Duodenal mucosa (tissue), 2 donors: Measurements from ENCODE around the gene MRC2.

ENCODE experiments used
- H3K27ac ChIP-seq: one replicate; pipeline ENCODE4 v1.7.0; 2013; ENCODE audit warnings: low read depth, low read length
- H3K27me3 ChIP-seq, 2 donors: one replicate each; pipeline ENCODE4 v1.7.0; 2013; ENCODE audit warnings: low read length in 2 of 2, control low read depth in 1 of 2; ENCODE audit not compliant: insufficient read depth in 2 of 2, control insufficient read depth in 1 of 2
- H3K36me3 ChIP-seq, 2 donors: one replicate each; pipeline ENCODE4 v1.7.0; 2013; ENCODE audit warnings: low read length in 2 of 2, control low read depth in 1 of 2; ENCODE audit not compliant: insufficient read depth in 2 of 2, control insufficient read depth in 1 of 2
- H3K4me1 ChIP-seq, 2 donors: one replicate each; pipeline ENCODE4 v1.7.0; 2013; ENCODE audit warnings: low read length in 2 of 2, control low read depth in 1 of 2; ENCODE audit not compliant: insufficient read depth in 2 of 2, control insufficient read depth in 1 of 2
- H3K4me3 ChIP-seq, 2 donors: one replicate each; pipeline ENCODE4 v1.7.0; 2013; ENCODE audit warnings: low read length in 2 of 2, low read depth in 1 of 2
- H3K9ac ChIP-seq, 2 donors: one replicate each; pipeline ENCODE4 v1.7.0; 2013; ENCODE audit warnings: low read length in 2 of 2, low read depth in 1 of 2
- H3K9me3 ChIP-seq, 2 donors: one replicate each; pipeline ENCODE4 v1.7.0; 2013; ENCODE audit warnings: low read length in 2 of 2, control low read depth in 1 of 2; ENCODE audit not compliant: control insufficient read depth in 1 of 2

MRC2 gene

DNA sequence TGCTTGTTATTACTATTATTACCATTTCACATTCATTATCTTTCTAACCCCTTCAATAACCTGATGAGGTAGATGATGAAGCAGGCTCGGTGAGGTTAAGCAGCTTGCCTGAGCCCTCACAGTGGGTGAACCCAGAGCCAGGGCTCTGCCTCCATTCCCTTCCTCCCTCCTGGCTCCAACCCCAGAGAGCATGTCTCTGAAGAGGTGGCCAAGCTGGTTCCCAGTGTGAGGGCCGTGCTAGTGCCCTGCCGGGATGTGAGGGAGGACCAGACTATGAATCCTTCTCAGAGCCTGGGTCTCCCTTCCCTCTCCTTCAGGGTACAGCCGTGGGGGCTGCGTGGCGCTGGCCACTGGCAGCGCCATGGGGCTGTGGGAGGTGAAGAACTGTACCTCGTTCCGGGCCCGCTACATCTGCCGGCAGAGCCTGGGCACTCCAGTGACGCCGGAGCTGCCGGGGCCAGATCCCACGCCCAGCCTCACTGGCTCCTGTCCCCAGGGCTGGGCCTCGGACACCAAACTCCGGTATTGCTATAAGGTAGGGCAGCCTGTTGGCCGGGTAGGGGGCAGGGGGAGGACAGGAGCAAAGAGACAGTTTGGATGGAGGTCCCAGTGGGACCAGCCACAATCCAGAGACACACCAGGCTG, 49.6 kb downstream of the MRC2 start:
- Histone ChIP-seq H3K36me3 (no peaks in the 10 kb centered on the region), H3K27ac (no peak overlapping the region), H3K4me3 (no peak overlapping the region), H3K27me3 (no peaks in the 10 kb centered on the region), H3K9ac (no peak overlapping the region), H3K9me3 (no peaks in the 10 kb centered on the region), H3K4me1 (no peaks in the 10 kb centered on the region)

DNA sequence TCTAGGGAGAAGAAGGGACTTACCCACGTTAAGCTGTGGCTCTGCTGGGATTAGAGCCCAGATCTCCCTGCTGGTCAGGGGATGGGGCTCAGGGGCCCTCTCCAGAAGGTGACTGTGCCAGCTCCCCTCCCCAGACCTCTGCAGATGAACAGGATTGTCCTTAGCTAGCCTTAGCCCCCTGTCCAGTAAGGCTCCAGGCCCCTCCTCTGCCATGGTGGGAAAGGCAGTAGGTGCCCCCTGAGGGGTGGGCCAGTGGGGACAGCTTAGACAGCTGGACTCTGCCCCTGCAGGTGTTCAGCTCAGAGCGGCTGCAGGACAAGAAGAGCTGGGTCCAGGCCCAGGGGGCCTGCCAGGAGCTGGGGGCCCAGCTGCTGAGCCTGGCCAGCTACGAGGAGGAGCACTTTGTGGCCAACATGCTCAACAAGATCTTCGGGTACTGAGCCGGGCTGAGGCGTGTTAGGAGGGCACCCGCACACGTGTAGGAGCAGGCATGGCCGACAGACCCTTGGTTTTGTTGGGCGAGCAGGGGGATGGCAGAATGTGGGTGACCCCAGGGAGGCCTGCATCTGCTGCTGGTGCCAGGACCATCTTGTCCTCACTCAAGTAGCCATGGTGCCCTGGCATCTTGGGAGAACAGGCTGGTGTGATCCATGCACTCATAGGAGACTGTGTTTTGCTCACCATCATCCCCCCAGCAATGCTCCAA, 50.9 kb downstream of the MRC2 start:
- Histone ChIP-seq H3K27me3 (no peaks in the 10 kb centered on the region), H3K9ac (no peak overlapping the region), H3K27ac (no peak overlapping the region), H3K4me1 (no peaks in the 10 kb centered on the region), H3K36me3 (no peaks in the 10 kb centered on the region), H3K9me3 (no peaks in the 10 kb centered on the region), H3K4me3 (no peak overlapping the region)

DNA sequence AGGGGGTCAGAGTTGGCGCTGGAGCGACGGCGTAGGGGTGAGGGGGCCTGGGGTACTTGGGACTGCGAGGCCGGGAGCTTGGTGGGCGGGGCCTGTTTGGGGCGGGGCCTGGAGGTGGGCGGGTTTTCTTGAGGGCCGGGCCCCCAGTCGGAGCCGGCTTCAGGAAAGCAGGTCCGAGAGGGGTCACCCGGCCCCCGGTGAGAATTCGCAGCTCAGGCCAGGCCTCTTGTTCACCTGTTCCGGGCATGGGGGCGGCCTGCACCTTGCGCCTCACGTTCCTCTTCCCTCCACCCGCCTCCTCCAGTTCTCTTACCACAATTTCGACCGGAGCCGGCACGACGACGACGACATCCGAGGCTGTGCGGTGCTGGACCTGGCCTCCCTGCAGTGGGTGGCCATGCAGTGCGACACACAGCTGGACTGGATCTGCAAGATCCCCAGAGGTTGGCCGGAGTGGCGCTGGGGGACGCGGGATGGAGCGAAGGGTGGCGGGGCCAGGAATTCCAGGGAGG, 52.5 kb downstream of the MRC2 start:
- no peaks in the 10 kb centered on the region for H3K4me1 ChIP-seq
- no peaks in the 10 kb centered on the region for H3K36me3 ChIP-seq
- H3K27me3 ChIP-seq: no peaks in the 10 kb centered on the region
- no peak overlapping the region for H3K27ac ChIP-seq
- H3K9ac ChIP-seq: no peak overlapping the region
- H3K4me3 ChIP-seq: no peak overlapping the region
- H3K9me3 ChIP-seq: no peaks in the 10 kb centered on the region

DNA sequence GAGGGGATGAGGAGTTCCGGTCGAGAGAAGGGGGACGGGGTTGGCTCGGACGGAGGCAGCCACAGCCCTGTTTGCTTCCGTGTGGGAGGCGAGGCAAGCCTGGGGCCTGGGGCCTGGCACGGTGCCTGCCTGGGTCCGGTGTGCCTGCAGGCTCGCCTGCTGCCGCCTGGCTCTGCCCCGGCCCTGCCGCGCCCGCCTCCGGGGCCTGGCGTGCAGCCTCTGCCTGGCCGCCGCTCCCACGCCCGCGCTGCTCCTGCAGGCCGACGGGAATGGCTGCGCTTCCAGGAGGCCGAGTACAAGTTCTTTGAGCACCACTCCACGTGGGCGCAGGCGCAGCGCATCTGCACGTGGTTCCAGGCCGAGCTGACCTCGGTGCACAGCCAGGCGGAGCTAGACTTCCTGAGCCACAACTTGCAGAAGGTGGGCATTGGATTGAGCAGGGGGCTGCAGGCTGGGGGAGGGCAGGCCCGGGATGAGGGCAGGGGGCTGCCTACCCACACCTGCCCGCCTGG, 53.1 kb downstream of the MRC2 start:
- no peaks in the 10 kb centered on the region for H3K9me3 ChIP-seq
- H3K36me3 ChIP-seq: no peaks in the 10 kb centered on the region
- H3K27ac ChIP-seq: no peak overlapping the region
- H3K9ac ChIP-seq: no peak overlapping the region
- no peaks in the 10 kb centered on the region for H3K27me3 ChIP-seq
- H3K4me3 ChIP-seq: no peak overlapping the region
- H3K4me1 ChIP-seq: no peaks in the 10 kb centered on the region

DNA sequence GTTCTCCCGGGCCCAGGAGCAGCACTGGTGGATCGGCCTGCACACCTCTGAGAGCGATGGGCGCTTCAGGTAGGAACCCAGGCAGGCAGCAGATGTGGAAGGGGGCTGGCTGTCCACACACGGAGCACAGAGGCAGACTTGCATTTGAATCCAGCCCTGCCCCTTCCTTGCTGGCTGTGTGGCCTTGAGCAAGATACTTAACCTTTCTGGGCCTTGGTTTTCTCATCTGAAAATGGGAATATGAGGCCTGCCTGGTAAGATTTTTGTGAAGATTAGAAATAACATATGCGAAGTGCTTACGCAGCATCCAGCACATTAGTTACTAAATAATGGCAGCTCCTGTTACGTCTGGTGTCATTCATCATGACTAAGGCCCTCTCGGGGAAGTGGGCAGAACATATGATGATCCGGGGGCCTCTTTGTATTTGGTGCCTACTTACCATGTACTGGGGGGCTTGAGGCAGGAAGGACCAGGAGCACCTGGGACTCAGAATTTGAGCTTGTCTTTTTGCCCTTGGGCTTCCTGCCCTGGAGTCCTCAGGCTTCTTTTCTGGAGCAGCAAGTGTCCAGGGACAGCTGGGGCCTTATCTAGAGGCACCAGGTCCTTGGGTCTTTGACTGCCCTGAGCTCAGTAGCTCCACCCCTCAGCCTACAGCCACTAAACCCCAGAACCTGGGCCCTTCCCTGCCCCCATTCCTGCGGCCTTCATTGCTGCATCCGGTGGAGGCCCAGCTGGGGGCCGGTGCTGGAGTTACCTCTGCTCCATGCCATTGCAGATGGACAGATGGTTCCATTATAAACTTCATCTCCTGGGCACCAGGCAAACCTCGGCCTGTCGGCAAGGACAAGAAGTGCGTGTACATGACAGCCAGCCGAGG, 53.8 kb downstream of the MRC2 start:
- no peaks in the 10 kb centered on the region for H3K9me3 ChIP-seq
- no peaks in the 10 kb centered on the region for H3K36me3 ChIP-seq
- no peaks in the 10 kb centered on the region for H3K4me1 ChIP-seq
- no peak overlapping the region for H3K9ac ChIP-seq
- H3K4me3 ChIP-seq: no peak overlapping the region
- H3K27me3 ChIP-seq: no peaks in the 10 kb centered on the region
- no peak overlapping the region for H3K27ac ChIP-seq

DNA sequence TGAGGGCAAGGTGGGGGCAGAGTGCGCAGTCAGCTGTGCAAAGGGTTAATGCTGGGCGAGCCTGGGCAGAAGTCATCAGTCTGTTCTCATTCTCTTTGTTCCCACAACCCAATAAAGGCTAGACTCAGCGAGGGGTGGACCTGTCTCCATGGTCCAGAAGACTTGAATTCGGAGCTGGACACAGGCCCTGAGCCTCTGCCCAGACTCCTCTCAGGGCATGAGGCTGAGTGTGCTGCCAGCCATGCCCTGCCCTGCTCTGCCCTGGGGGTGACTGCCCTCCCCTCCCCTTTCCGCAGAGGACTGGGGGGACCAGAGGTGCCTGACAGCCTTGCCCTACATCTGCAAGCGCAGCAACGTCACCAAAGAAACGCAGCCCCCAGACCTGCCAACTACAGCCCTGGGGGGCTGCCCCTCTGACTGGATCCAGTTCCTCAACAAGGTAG, 54.5 kb downstream of the MRC2 start:
- Histone ChIP-seq H3K27me3 (no peaks in the 10 kb centered on the region), H3K36me3 (no peaks in the 10 kb centered on the region), H3K4me1 (no peaks in the 10 kb centered on the region), H3K4me3 (no peak overlapping the region), H3K9me3 (no peaks in the 10 kb centered on the region), H3K9ac (no peak overlapping the region), H3K27ac (no peak overlapping the region)

DNA sequence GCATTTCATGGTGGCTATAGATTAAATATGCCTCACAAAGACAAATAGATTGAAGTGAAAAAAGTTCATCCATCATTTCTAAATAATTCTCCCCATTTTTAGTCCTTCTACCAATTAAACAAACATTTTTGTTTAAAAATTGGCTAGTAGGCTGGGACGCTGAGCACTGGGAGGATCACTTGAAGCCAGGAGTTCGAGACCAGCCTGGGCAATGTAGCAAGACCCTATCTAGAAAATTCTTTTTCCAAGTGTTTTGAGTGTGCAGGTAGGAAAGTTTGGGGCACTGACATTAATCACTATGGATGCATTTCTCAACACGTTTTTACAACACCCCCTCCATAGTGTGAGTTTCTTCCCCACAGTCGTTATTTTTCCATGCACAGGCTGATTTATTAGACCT, 56.7 kb downstream of the MRC2 start:
- Histone ChIP-seq H3K36me3 (no peaks in the 10 kb centered on the region), H3K27ac (no peak overlapping the region), H3K4me1 (no peaks in the 10 kb centered on the region), H3K9ac (no peak overlapping the region), H3K4me3 (no peak overlapping the region), H3K27me3 (no peaks in the 10 kb centered on the region), H3K9me3 (no peaks in the 10 kb centered on the region)

DNA sequence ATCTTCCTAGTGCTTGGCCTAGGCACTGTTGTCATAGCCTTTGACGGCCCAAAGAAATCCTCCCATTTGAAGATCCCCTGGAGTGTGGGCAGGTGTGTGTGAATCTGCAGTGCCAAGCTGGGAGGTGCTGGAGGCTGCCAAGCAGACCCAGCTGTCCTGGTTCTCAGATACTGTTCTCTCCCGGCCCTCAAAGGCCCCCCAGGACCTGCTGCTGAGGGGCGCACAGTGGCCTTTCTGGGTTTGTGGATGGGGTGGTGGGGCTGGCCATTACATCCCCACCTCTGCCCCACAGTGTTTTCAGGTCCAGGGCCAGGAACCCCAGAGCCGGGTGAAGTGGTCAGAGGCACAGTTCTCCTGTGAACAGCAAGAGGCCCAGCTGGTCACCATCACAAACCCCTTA, 60.5 kb downstream of the MRC2 start:
- no peaks in the 10 kb centered on the region for H3K36me3 ChIP-seq
- no peak overlapping the region for H3K27ac ChIP-seq
- H3K4me1 ChIP-seq: no peaks in the 10 kb centered on the region
- no peaks in the 10 kb centered on the region for H3K9me3 ChIP-seq
- no peaks in the 10 kb centered on the region for H3K27me3 ChIP-seq
- H3K9ac ChIP-seq: no peak overlapping the region
- H3K4me3 ChIP-seq: no peak overlapping the region

DNA sequence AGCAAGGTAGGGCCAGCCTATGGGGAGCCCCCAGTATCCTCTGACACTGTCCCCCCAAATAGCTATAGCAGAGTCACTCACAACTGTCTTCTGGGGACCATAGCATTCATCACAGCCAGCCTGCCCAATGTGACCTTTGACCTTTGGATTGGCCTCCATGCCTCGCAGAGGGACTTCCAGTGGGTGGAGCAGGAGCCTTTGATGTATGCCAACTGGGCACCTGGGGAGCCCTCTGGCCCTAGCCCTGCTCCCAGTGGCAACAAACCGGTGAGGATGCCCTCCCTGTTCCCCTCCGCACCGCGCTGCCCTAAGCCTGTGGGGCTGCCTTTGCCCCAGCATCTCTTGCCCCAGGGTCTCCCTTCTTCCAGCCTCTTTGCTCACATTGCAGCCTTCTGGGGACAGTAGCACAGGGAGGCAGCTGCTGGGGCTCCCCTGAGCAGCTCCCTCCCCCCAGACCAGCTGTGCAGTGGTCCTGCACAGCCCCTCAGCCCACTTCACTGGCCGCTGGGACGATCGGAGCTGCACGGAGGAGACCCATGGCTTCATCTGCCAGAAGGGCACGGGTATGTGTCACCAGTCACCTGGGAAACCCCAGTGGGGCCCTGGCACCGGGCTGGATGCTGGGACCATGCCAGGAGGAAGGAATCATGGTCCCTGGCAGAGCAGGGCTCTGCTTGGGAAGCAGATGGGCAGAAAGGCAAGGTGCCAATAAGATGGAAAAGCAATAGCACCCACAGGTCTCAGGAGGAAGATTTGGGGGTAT, 61.1 kb downstream of the MRC2 start:
- Histone ChIP-seq H3K36me3 (no peaks in the 10 kb centered on the region), H3K4me3 (no peak overlapping the region), H3K9ac (no peak overlapping the region), H3K27ac (no peak overlapping the region), H3K4me1 (no peaks in the 10 kb centered on the region), H3K27me3 (no peaks in the 10 kb centered on the region), H3K9me3 (no peaks in the 10 kb centered on the region)
